Stimulated activated CD4-positive, alpha-beta T cell treated with anti-CD3 and anti-CD28 coated beads, Interleukin-1b, Interleukin-23, amount 100 ng/mL, for 48 hours (primary cell): ENCODE results near the gene ZNF528.
A peak's percentile ranks its signal among the peaks of the same experiment; 100 is the strongest.

Experiments used
- DNase-seq: peaks from one replicate; pipeline ENCODE4 v3.0.0-alpha.2; 2020

Gene ZNF528

DNA sequence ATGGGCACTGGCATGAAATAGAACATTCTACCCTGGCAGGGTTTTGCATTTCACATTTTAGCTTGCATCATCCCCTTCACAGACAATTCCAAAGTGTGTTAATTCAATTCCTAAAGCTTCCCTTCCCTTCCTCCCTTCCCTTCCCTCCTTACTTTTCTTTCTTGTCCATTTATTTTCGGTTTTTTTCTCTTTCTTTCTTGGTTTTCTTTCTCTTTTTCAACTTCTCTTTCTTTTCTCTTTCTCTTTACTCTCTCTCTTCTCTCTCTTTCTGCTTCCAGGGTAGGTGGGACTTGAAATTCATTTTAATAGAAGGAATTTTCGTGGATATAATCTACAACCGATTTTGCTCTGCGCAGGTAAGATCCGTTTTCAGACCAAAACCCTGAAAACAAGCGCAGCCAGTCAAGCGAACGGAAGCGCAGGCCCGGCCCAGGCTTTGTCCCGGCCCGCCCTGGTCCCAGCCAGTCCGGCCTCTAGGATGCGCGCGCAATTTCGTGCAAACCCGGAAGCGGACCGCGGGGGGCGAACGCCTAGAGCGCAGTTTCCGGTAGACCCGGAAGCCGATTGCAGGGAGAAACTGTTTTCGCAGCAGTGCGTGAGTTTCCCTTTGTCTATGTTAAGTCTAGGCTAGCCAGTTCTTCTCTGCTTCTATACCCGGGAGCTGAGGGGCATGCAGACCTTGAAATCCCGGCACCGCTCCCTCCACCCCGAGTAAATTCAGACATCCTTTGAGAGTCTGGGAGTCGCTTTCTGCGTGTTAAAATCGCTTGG, at the start of gene ZNF528:
Gene ZNF528, plus strand, starts transcription at position 540 of the 771 bp plus-strand sequence. CDS start 4,165 bp downstream, outside the sequence.
- DNase-seq, result peak; percentile 95

DNA sequence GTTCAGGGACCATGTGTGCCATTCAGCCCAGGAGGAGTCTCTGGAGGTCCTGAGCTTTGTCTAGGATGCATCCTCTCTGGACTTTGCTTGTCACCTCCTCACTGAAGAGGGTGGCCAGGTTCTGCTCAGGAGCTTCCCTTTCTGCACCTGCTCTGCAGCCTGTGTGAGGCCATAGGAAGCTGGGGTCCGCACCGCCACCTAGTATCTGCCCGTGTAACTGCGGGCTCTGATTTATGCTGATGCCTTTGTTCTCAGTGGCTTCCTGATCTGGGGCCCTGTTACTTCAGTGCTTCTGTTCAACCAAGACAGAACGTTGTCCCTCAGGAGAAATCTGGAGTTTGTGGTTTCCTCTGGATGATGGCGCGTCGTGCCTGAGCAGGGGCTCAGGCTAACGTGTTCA, 46.1 kb upstream of the ZNF528 start:
- DNase-seq, result peak; percentile 6

DNA sequence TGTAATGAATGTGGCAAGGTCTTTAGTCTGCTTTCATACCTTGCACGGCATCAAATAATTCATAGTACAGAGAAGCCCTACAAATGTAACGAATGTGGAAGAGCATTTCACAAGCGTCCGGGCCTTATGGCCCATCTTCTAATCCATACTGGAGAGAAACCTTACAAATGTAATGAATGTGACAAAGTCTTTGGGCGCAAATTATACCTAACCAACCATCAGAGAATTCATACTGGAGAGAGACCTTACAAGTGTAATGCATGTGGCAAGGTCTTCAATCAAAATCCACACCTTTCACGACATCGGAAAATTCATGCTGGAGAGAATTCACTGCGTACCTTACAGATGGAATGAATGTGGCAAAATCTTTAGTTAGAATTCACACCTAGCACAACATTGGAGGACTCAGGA, 31.2 kb upstream of the ZNF528 start:
- DNase-seq, result no peak

DNA sequence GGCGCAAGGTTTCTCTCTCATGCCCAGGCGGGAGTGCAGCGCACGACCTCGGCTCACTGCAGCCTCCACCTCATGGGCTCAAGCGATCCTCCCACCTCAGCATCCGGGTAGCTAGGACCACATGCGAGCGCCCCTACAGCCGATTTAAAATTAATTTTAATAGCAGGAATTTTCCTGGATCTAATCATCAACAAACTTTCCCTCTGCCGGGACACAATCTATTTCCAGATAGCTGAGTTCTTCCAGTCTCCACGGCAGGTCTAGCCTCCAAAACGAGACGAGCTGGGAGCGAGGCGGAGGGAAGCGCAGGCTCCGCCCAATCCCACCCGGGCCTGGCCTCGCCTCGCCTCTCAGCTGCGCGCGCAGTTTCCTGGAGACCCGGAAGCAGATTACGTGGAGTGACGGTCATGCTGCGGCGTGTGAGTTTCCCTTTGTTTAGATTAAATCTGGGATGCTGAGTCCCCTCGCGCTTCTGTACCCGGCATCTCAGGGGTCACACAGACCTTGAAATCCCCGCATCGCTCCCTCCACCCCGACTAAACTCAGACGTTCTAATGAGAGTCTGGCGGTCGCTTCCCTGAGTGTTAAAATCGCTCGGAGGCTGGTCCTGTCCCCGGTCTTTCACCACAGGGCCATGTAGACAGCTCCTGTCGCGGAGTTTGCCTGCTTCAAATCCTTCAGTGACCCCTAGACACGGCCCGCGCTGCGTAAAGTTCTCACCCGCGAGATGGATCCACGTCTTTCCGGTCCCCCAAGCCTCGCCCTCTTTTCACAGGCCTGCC, 27.9 kb upstream of the ZNF528 start, which contains the start of gene ZNF880:
Gene ZNF880, plus strand, starts transcription at position 365 of the 782 bp plus-strand sequence. Its CDS starts 43 bp downstream, at position 408.
- DNase-seq, result peak; percentile 92

DNA sequence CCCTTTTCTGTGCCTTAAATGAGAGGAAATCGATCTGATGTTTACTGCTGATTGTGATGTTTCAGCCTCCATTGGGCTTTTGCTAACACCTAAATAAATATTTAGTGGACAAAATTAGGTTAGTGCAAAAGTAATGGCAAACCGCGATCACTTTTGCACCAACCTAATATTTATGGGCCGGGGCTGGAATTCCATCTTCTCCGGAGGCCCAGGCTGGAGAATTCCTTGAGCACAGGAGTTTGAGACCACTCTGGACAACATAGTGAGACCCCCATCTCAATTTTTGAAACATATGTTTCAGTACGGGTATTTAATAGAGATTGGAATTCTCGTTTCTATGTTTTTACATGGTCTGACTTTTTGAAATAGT, 27.3 kb upstream of the ZNF528 start:
- no peak for DNase-seq

DNA sequence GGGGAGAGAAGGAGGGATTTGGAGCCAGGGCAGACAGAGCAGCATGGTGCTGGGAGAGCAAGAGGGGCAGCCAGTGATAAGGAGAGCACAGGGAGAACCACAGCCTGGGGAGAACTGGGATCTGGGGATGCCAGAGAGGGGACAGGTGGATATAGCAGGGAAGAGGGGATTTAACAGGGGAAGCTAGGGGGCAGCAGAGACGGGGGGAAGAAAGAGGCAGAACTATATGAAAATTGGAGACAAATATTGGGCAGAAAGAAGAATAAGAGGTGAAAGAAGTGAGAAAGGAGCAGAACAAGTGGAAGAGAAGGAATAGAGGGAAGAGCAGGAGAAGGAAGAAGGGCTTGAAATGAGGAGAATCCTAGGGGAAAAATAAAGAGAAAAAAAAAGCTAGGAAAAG, 6.5 kb upstream of the ZNF528 start:
- DNase-seq, result no peak

DNA sequence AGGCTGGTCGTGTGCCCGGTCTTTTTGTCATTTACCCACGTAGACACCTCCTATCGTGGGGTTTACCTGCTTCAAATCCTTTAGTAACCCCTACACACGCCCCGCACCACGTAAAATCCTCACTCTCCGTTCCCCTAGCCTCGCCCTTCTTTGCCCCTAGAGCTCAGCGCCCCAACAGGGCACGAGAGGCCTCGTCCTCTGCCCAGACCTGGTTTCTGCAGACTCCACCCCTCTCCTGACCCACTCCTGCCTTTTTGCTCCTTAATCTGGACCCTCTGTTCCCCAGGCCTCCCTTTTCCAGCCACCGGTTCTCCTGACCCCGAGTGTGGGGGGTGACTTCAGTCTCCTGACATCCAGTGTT, 412 bp downstream of the ZNF528 start:
- peak; percentile 9 for DNase-seq

DNA sequence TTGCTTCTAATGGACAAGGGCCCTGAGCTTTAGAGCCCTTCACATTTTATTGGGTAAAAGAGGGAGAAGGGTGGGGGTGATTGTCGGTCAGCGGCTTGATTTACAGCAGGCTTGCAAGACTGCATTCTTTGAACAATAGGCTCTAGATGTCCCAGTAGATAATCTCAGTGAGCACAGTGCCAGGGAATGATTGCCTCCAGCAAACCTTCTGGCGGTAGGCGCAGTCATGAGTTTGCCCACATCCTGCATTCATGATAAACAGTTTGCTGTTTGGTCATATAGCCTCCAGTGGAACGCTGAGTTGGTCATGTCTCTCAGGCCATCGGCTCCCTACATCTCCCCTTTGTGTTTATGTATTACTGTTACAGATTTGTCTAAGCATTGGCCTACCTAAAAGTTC, 12.6 kb downstream of the ZNF528 start:
- no peak for DNase-seq

DNA sequence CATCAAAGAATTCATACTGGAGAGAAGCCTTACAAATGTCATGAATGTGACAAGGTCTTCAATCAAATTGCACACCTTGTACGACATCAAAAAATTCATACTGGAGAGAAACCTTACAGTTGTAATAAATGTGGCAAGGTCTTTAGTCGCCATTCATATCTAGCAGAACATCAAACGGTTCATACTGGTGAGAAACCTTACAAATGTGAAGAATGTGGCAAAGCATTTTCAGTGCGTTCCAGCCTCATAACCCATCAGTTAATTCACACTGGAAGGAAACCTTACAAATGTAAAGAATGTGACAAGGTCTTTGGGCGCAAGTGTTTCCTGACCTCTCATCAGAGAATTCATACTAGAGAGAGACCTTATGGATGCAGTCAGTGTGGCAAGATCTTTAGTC, 18.1 kb downstream of the ZNF528 start:
- DNase-seq, result no peak

DNA sequence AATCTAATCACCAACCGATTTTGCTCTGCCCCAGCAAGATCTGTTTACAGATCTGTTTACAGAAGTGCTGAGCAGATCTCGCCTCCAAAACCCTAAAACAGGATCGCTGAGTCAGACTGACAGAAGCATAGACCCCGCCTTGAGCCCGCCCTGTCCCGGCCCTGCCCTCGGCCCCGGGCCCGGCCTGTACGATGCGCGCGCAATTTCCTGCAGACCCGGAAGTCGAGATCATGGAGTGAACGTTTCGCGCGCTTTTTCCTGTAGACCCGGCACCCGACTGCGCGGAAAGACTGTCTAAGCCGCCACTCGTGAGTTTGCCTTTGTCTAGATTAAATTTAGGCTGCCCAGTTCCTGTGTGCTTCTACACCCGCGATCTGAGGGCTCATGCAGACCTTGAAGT, 31.3 kb downstream of the ZNF528 start, which contains the start of gene ZNF534:
Gene ZNF534, plus strand, starts transcription at position 212 of the 400 bp plus-strand sequence. CDS start 2,327 bp downstream, outside the sequence.
- no peak for DNase-seq

DNA sequence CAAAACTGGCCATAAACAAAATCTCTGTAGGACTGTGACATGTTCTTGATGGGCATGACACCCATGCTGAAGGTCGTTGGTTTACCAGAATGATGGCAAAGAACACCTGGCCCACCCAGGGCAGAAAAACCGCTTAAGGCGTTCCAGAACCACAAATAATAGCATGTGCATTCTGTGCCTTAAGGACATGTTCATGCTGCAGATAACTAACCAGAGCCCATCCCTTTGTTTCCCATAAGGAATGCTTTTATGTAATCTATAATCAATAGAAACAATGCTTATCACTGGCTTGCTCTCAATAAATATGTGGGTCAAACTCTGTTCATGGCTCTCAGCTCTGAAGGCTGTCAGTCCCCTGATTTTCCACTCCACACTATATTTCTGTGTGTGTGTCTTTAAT, 44.5 kb downstream of the ZNF528 start:
- DNase-seq, result no peak

DNA sequence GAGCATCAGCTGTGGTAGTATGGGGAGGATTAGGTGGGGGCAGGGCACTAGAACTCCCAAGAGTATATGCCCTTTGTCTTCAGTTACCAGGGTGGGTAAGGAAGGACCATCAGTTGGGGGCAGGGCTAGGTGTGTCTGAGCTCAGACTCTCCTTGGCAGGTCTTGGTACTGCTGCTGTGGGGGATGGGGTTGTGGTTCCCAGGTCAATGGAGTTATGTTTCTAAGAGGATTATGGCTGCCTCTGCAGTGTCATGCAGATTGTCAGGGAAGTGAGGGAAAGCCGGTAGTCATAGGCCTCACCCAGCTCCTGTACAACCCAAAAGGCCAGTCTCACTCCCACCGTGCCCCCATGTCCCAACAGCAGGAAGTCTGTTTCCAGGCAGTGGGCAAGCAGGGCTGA, 46.9 kb downstream of the ZNF528 start:
- no peak for DNase-seq

DNA sequence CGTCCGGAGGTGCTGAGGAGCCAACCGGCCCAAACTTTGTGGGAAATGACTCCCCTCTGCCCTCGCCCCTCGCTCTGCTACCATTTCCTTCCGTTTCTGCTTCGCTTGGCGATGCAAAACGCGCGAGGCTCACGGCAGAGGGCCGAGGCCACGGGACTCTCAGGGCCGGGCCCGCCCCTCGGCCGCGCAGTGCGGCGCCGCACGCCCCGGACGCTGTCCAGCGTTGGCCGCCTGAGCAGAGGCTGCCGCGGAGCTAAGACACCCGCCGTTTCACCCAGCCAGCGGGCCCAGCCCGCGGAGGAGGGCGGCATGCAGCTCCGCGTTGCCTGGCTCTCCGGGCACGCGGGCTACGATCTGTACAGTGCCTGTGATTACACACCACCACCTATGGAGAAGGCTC, 53.6 kb downstream of the ZNF528 start:
- no peak for DNase-seq

DNA sequence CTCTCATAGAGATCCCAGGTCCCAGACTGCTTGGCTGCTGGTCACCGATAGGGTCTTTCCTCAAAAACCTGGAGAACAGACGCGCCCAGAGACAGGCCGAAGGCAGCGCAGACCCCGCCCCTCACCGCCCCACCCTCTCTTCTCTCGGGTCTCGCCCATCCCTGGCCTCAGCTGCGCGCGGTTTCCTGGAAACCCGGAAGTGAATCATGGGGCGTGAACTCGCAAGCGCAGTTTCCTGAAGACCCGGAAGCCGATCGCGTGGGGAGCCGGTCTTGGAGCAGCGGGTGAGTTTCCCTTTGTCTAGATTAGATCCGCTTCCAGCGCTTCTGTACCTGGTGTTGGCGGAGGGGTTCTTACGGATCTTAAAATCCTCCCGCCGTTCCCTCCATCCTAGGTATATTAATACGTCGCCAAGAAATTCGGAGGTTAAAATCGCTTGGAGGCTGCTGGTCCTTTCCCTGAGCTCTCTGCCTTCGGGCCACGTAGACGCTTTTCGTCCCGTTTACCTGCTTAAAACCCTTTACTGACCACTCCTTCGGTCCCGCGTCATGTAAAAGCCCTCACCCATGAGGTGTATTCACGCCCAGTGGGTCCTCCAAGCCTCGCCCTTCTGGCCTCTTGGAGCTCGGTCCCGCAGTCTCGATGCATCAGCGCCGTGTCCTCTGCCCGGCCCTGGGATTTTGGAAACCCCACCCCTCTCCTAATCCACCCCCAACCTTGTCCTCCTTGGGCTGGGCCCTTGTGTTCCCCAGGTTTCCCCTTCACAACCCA, 55.9 kb downstream of the ZNF528 start, which contains the start of gene ZNF578:
Gene ZNF578, plus strand, starts transcription at position 230 of the 771 bp plus-strand sequence. CDS start 48,293 bp downstream, outside the sequence.
- peak; percentile 77 for DNase-seq

DNA sequence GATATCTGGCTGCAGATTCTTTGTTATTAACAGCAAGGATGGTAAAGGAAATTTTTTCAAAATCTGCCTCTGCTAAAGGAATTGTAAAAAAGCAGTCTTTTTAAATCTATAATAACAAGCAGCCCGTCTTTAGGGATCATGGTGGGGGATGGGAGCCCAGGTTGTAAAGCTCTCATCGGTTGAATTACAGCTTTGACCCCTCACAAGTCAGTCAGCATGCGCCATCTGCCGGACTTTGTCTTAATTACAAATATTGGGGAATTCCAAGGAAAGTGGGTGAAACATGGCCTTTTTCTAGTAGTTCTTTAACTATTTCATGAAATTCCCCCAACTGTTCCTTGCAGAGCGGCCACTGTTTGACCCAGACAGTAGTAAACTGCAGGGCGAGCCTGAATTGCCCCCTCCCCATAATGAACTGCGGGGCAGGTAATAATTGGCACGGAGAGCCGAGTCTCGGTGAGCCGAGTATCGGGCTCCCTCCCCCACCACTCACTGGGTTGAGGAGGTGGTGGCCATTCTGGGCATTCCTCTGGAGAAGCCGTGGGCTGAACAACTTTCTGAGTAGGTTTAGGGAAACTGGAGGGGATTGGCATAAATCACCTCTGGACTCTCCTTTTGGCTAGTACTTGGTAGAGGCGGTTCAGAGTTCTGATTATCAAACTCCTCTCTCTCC, 67.3 kb downstream of the ZNF528 start:
- DNase-seq, result no peak
